IPS-18c (cell line): ENCODE results near the gene FRMPD2.
"Not testable (repeated sequence)": the region's sequence is repeated elsewhere in the genome, so short reads cannot be mapped to it uniquely, and the experiment has no call there.

ENCODE experiments used
- H3K4me3 ChIP-seq: 2 replicates; pipeline ENCODE4 v1.7.0; 2013; ENCODE audit warnings: low read depth, mild to moderate bottlenecking, low read length, moderate library complexity; ENCODE audit not compliant: insufficient read depth
- H3K9me3 ChIP-seq: one replicate; pipeline ENCODE4 v1.6.1; 2013; ENCODE audit warnings: mild to moderate bottlenecking, low read length, moderate library complexity; ENCODE audit not compliant: control insufficient read depth, insufficient read depth

FRMPD2 gene

DNA sequence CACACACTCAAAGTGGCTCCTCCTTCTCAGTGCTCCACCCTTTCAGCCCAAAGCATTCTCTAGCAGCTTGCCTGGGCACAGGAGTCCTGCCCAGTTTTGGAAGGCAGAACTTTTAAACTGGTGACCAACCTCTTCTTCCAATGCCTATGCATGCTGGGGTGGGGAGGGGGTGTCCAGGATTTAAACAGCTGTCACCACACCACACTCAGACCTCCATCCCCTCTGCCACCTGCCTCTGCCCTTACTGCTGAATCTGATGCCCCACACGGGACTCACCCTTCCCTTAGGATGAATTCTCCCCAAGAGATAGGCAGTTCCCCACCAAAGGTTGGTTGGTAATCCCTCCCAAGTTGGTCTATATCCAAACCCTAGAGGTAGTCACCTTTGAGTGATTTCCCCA, 50.2 kb downstream of the FRMPD2 start:
- H3K9me3 ChIP-seq: peaks cover 4% of the 10 kb centered on the region
- H3K4me3 ChIP-seq: no peak overlapping the region

DNA sequence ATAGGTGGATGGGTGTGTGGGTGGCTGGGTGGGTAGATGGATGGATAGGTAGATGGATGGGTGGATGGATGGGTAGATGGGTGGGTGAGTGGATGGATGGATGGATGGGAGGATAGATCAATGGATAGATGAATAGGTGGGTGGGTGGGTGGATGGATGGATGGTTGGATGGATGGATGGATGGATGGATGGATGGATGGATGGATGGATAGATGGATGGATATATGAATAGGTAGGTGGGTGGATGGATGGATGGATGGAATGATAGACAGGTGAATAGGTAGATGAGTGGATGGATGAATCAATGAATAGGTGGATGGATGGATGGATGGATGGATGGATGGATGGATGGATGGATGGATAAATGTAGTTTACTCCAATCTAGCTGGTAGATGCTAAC, 52.7 kb downstream of the FRMPD2 start:
- Histone ChIP-seq H3K9me3 (peaks cover 4% of the 10 kb centered on the region), H3K4me3 (no peak overlapping the region)

DNA sequence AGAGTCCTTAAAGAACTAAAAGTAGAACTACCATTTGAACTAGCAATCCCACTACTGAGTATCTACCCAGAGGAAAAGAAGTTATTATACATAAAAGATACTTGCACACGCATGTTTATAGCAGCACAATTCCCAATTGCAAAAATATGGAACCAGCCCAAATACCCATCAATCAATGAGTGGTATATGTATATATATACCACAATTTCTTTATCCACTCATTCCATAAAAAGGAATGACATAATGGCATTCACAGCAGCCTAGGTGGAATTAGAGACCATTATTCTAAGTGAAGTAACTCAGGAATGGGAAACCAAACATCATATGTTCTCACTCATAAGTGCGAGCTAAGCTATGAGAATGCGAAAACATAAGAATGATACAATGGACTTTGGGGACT, 53.5 kb downstream of the FRMPD2 start:
- not testable (repeated sequence) for H3K9me3 ChIP-seq, H3K4me3 ChIP-seq

DNA sequence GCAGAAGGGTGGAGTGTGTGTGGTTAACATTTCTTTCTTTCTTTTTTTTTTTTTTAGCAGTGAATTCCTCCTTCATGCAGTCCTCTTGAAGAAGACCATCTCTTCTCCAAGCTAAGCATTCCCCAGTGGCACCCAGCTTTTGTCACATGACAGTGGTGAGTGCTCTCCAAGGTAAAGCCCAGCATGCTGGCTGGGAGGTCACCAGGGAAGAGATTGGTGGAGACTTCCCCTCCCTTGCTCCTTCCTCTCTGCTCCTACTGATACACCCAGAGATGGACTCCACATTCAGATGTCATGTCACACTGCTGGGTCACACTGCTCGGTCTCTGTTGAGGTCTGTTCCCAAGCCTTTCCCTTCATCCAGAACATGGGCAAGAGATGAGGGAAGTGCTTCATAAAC, 55.3 kb downstream of the FRMPD2 start:
- no peak overlapping the region for H3K4me3 ChIP-seq
- peaks cover 4% of the 10 kb centered on the region for H3K9me3 ChIP-seq

DNA sequence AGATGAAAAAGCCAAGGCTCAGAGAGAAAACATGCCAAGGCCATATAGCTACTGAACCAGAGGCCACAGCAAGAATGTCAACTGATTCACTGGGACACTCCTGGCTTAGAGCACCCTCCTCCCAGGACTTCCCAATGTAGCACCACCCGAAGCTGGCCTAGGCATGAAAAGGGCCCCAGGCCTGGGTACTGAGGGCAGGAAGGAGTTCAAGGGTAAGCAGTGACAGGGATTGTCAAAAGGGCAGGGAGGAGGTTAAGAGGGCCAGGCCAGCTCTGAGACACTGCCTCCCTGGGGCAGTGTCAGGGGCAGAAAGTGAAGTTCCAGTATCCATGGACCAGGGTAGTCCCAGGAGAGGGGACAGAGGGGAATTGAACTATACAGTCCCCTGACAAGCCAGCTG, 57.8 kb downstream of the FRMPD2 start:
- H3K4me3 ChIP-seq: no peak overlapping the region
- no peaks in the 10 kb centered on the region for H3K9me3 ChIP-seq

DNA sequence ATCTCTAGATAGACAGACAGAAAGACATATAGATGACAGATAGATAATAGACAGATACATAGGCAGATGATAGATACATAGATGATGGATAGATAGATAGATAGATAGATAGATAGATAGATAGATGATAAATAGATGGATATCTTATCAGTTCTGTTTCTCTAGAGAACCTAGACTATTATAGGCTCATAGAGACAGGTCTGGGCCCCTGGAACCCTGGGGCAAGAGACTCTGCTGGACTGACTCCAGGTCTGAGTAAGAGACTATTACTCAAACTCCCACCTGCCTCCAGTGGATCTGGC, 58.3 kb downstream of the FRMPD2 start:
- H3K4me3 ChIP-seq: no peak overlapping the region
- no peaks in the 10 kb centered on the region for H3K9me3 ChIP-seq

DNA sequence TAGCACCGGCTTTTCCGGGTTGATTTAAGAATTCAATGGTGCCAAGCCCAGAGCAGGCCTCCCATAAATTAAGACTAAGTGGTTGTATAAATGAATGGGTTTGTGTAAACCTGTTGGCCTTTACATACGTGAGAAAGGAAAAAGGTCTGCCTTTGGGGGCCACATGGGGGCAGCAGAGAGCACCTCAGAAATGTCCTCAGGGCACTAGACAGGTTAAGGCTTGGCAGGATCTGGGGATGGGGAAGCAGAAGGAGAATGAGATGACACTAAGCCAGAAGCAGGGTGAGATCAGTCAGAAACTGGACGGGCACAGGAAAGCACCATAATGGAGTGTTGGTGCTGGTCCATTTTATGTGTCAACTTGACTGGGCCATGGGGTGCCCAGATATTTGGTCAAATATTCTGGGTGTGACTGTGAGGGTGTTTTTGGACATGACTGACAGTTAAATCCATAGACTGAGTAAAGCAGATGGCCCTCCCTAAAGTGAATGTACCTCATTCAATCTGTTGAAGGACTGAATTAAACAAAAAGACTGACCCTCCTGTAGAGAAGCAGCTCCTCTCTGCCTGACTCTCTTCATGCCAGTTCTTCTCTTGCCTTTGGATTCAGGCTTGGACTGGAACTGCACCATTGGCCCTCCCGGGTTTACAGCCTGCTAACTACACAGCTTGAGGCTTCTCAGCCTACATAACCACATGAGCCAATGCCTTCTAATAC, 58.9 kb downstream of the FRMPD2 start:
- no peak overlapping the region for H3K4me3 ChIP-seq
- H3K9me3 ChIP-seq: no peaks in the 10 kb centered on the region

DNA sequence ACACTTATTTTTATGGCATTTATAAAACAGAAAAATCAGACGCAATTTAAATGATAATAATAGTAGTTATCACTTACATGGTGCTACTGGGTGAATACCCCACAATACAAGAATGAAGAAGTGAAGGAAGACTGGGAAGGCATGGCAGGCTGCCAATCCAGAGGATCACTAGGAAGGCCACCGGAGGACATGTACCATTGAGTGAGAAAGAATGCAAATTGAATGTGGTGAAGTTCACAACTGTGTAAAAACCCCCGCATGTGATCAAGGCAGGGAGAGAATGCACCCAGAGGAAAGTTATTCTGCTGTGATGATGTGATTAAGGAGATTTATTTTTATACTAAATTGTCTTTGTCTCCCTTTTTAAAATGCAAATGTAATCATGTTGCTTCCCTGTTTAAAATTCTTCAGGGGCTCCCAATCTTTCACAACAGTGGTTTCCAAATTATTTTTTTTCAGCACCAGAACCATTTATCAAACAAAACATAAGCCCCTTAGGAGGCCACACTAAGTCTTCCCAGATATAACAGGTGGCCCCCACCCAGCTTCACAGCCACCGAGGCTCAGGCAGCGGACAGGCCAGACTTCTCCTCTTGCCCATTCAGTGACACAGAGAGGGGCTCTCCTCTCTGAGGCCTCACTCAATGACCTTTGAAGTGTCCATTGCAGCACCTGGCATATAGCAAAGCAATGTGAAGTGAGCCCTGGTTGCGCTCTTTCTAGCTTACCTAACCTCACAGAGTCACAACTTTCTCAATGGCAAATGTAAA, 59.6 kb downstream of the FRMPD2 start:
- Histone ChIP-seq H3K4me3 (no peak overlapping the region), H3K9me3 (no peaks in the 10 kb centered on the region)

DNA sequence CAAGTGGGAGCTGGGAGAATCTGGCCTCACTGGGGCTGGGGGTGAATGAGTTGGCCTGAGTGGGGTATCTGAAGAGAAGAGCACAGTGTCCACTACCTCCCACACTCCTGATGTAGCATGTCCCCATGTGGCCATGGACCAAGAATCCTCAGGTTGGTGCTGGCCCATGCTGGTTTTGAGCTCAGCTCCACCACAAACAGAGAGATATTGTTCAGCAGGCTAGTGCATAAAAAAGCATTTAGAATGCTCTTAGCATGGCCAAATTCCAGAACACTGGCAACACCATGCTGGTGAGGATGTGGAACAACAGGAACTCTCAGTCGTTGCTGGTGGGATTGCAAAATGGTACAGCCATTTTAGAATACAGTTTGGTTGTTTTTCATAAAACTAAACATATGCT, 61.4 kb downstream of the FRMPD2 start:
- Histone ChIP-seq H3K4me3 (no peak overlapping the region), H3K9me3 (no peaks in the 10 kb centered on the region)

DNA sequence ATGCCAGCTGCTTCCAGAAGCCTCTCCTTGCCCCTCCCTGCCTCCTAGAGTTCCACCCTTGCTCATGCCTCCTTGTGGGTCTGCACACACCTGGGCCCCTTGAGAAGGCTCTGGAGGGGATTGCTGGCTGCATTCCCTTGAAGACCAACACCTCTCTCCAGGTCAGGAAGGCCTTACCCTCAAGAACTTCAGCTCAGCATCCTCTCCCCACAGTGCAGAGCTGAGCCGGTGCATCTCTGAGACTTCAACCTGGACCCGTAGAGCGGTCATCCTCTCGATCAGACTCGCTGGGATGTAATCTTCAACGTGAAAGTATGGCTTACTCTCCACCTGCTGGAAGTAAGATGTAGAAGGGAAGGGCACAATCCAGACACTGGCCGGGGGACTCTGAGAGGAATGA, 62.7 kb downstream of the FRMPD2 start:
- Histone ChIP-seq H3K4me3 (no peak overlapping the region), H3K9me3 (no peaks in the 10 kb centered on the region)

DNA sequence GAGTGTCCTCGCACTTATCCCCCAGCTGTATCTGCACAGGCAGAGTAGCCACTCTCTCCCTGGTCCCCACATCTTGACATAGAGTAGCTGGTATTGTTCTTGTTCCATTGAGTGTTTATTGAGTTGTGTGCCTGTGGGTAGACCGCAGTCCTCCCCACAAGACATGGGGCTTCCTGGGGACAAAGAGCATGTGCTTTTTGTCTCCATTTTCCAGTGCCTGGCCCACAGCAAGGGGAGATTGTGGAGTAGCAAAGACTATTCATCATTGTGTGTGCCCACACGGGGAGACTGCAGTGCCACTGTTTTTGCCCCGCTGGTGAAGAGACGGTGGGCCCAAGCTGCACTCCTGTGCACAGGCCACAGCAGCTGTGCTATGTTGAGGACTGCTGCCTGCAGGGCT, 63.5 kb downstream of the FRMPD2 start:
- Histone ChIP-seq H3K4me3 (no peak overlapping the region), H3K9me3 (no peaks in the 10 kb centered on the region)

DNA sequence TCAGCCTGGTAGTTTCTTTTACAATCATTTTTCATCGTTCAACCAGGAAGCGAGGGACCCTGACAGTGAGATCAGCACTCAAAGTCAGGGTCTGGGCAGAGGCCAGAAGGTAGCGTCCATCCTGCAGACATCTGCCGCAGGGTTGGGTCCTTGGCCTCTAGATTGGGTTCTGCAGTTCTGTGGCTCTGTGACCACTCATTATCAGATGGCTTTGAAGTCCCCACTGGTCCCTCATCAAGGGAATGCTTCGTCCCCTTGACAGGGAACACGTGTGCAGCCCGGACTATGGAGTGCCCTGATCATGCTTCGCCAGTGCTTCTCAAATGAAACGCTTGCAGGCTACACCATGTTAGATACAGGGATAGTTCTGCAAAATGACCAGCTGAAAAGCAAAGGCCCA, 64.1 kb downstream of the FRMPD2 start:
- Histone ChIP-seq H3K9me3 (no peaks in the 10 kb centered on the region), H3K4me3 (no peak overlapping the region)

DNA sequence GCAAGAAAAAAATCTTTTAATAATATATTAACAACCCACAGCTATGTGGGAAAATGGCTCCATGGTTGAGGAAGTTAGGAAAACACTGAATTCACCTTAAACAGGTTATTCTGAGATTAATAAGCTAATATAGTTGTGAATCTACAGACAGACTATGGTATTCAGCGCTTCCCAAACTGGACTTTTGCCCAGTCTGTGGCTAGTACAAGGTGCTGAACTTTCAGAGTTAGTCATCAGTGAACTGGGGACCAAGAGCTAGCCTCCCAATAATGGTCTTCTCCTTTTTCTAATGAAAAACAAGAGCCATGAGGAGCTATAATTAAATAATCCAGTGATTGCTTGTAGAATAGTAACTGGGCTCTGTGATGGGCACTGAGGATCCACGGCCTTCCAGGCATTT, 65.3 kb downstream of the FRMPD2 start:
- no peaks in the 10 kb centered on the region for H3K9me3 ChIP-seq
- no peak overlapping the region for H3K4me3 ChIP-seq

DNA sequence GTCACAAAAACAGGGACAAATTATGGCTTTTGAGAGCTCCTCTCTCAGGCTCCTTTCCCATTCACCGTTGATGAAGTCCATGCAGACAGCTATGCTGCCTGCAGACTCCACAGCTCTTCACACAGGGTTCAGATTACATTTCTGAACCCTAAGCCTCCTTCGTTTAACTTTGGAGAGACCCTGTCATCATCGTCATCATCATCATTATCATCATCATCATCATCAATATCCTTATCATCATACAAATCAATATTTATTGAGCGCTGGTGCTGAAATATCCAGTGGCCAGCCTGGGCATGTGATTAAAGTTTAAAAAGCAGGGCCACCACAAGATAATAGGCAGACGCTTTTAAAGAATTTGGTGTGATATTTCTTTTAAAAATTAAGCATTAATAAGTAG, 66.6 kb downstream of the FRMPD2 start:
- no peak overlapping the region for H3K4me3 ChIP-seq
- H3K9me3 ChIP-seq: no peaks in the 10 kb centered on the region

DNA sequence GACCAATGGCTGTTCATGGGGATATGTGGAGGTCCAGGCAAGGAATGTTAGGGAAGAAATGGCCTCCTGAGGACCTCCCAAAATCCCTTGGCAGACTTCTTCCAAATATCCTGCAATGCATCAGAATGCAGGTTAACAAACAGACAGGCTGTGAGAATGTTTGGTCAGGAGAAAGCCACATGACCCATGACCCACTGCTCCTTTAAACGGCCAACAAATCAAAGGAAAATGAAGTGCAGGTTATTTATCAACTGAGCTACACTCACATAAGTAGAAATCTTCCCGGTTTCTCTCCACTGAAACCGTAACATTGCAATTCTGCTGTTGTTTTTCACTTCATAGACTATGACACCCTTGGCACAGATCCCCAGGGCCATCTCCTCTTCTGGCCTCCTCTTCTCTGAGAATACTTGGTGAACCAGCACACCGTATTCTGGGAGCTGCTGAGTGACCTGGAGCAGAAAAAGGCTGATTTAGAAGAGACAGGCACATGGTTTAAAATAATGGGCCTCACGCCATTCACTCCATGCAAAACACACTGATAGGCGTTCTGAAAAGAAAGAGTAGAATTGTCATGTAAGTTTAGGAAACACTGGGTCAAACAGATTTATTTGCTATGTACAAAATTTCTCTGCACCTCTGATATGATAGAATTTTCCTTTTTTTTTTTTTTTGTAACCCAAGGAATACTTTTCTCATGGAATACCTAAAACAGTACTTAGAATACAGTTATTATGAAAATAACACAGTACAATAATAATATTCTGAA, 67.8 kb downstream of the FRMPD2 start:
- Histone ChIP-seq H3K4me3 (no peak overlapping the region), H3K9me3 (no peaks in the 10 kb centered on the region)

DNA sequence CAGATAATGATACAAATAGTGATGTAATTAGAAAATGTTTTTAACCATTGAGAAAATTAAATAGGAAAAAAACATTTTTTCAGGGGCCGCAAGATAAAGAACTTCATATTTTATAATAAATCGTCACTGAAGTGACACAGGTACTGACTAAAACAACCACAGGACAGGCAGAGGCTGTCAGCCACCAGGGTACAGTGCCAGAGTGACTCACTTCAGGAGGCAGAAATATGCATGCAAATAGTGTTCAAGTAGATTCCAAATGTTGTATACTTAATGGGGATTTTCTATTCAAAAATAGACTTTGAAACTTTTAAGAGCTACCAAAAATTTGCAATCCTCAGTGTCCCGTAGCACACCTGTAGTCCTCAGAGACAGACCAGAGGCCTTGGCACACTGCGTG, 68.6 kb downstream of the FRMPD2 start:
- Histone ChIP-seq H3K4me3 (no peak overlapping the region), H3K9me3 (no peaks in the 10 kb centered on the region)

DNA sequence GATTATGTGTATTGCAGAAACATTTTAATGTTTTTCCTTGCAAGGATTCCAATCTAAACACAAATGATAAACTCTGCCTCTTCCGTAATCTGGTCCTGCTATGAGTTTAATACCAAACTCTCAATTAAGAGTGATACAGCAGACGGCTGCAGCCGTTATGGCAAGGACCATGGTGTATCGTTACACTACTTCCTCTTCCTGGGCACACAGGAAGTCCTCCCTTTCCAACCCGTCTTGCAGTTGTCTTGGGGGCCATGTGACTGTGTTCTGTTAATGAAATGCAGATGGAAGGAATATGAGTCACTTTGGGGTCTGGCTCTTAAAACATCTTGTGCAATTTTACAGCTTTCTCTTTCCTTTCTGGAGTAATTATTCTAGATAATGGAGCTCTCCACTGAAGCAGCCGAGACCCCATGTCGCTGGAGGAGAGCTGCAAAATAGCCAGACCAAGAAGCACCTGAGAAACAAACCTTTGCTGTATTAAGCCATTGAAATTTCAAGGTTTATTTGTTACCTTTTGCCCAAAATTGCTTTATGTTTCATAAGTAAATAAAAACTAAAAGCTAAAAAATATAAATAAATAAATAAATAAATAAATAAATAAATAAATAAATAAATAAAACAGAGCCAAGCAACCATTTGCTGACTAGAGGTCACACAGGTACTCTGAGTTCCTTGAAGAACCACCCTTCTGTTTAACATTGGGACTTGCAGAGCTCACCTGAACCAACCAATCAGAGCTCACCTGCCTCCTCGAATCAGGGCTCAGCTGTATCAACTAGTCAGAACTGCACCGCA, 74.7 kb downstream of the FRMPD2 start:
- Histone ChIP-seq H3K4me3 (no peak overlapping the region), H3K9me3 (no peaks in the 10 kb centered on the region)
